Fibroblast of the aortic adventitia (primary cell): ENCODE data around the gene GTF2H4. TPM values are rescaled to one million over a fixed set of nuclear protein-coding genes. Genes with fewer than 3 reads are reported as not detected.

Experiments
- DNase-seq: peaks from one replicate; pipeline ENCODE4 v3.0.0-alpha.2; 2010; ENCODE audit warnings: low read depth
- H3K4me3 ChIP-seq: 2 replicates; pipeline ENCODE4 v1.5.1; 2011; ENCODE audit warnings: low read depth, mild to moderate bottlenecking, control low read depth, low read length, moderate library complexity
- CTCF ChIP-seq: IDR thresholded peaks from 2 replicates; pipeline ENCODE4 v1.5.1; 2011; ENCODE audit warnings: mild to moderate bottlenecking, low read length, control low read depth, inconsistent platforms; ENCODE audit not compliant: insufficient read depth
- total RNA-seq: library from RNA; depleted of rRNA; stranded (reverse); fragments of >200 nt; gene quantifications from 2 replicates; pipeline ENCODE4 v1.2.3, GENCODE V29; 2012; ENCODE audit warnings: low replicate concordance

Gene GTF2H4
- total RNA-seq, 1 donor = 12.7 TPM

DNA sequence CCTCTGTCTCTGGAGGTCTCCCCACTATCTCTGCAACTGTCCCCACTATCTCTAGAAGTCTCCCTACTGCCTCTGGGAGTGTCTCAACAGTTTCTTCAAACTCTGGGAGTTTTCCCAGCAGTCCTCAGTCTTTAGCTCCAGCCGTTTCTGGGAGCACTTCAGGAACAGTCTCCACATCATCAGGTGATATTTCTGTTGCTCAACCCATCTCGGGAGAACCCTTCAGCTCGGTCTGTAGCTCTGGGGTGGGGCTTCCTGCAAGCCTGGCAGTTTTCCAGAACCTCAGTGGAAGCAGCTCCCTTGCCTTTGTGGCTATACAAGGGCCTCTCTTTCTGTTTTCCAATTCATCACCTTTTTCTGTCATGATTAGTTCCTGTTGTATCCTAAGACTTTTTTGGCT is 27.0 kb downstream of the GTF2H4 start:
- peak; percentile 17 for DNase-seq
- TF ChIP-seq CTCF = no peak
- no peak overlapping the region for H3K4me3 ChIP-seq

DNA sequence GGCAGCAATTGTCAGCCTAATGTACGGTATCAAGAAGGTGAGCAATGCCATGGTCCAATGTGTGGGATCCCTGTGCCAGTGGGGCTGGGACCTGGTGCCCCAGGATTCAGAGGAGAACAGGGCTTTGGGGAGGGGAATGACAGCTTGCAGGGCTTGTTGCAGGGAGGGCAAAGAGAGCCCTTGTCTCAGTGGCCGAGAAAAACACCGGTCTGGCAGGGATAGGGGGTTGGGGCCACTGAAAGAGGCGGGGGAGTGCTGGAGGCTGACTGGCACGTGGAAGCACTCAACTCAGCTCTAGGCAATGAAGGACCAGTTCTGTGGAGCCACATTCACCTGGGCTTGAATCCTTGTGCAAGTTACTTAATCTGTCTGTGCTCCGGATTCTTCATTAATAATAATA is 29.3 kb downstream of the GTF2H4 start:
- no peak for TF ChIP-seq CTCF

DNA sequence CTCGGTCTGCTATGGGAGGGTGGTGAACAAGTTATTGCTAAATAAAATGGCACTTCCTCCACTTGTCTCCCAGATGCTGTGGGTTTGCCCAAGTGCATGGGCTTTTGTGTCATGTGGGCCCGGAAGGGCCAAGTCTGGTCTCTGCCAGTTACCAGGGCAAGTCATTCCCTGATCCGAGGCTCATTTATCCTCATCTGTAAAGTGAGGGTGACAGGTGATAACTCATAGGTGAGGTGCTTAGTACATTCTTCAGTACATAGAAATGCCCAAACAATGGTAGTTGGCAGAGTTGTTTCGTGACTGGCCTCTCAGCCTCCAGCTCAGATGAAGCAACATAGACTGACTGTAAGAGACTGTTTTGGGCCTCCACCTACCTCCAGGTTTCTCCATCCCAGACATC is 30.7 kb downstream of the GTF2H4 start:
- TF ChIP-seq CTCF = no peak
- no peak for DNase-seq

More for the DNA sequence above, 29.3 kb downstream of the GTF2H4 start:
- no peak overlapping the region for H3K4me3 ChIP-seq
- DNase-seq = no peak

GRCh38 chr6:30939473-30939872 is 31.5 kb downstream of the GTF2H4 start:
- H3K4me3 ChIP-seq = no peak overlapping the region
- DNase-seq = peak; percentile 15
- no peak for TF ChIP-seq CTCF

More for the DNA sequence above, 30.7 kb downstream of the GTF2H4 start:
- H3K4me3 ChIP-seq = no peak overlapping the region

DNA sequence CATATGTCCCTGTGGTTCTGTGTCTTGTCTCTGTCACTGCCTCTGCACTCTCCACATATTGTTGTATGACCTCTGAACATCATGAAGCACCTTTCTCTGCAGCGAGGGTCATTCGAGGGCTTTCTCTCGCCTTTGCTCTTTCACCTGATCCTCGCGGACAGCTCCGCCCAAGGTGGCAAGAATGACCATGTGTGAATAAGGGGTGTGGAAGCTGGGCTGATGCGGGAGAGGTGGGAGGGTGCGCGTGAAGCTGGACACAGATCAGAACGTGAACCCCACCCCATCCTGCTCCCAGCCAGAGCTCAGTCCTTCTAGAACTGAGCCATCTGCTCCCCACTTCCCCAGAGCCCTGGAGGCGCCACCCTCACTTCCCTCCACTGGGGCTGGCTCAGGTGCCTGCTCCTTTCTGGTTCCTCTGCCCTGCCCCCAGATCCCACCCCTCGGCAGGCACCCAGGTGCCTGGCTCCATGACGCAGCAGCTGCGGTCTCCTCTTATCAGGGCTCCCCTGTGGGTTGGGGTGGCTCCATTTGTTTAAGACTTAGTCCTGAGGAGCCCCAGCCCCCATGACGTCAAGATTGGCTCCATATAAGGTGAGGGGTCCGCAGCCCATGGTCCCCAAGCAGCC is 32.5 kb downstream of the GTF2H4 start, which contains the start of gene MUCL3:
Gene MUCL3, plus strand, starts transcription at position 613 of the 626 bp plus-strand sequence. CDS start 27 bp downstream, outside the sequence.
- TF ChIP-seq CTCF = no peak
- H3K4me3 ChIP-seq = no peak within 1 kb of the TSS
- DNase-seq = no peak

DNA sequence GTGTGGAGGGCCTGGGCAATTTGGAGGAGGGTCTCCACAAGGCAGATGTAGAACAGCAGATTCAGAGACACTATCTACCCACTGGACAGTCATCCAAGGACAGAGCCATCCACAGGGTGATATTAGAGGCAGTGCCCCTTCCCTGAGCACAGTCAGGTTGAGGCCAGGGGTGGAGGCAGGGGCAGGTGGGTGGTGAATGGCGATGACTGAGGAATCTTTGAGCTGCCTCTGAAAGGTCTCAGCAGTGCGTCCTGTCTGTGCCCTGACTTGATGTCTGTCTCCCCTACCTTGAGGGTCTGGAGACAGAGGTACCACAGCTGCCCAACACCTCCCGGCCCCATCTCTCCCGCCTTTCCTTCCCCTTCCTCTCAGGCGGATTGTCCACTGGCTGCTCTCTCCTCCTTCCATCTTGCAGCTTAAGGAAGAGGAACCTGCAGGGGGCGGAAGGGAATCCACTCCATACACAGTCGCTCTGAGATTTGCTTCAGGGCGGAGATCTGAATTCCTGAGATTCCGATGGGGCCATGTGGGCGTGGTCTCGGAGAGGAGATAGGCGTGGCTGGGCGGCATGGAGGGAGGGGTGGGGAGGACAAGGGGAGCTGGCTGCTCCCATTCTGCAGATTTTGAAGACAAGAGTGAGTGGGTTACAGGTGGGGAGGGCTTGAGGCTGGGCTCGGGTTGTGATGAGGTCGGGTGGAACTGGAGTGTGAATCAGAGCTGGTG is 34.5 kb downstream of the GTF2H4 start:
- TF ChIP-seq CTCF = peak; percentile 72
- no peak overlapping the region for H3K4me3 ChIP-seq
- DNase-seq = peak; percentile 81
